Tibial artery (tissue), 4 donors: ENCODE measurements around the gene DPP8.

Experiments
- DNase-seq, 2 donors: peaks; one replicate each; pipeline ENCODE4 v3.0.0-alpha.2; 2019
- H3K27ac ChIP-seq, 2 donors: fragments of 200-600 bp; sonication (generic) in 1 of 2; 1 replicate in 1 of 2; 2 replicates in 1 of 2; pipeline ENCODE4 v1.5.1; 2018 to 2019; ENCODE audit warnings: mild to moderate bottlenecking in 1 of 2
- H3K27me3 ChIP-seq, 2 donors: fragments of 200-600 bp; sonication (generic) in 1 of 2; one replicate each; pipeline versions ENCODE4 v1.5.1 to v1.6.0; 2016 to 2019
- H3K36me3 ChIP-seq, 3 donors: fragments of 200-600 bp; sonication (generic) in 2 of 3; one replicate each; pipeline ENCODE4 v1.5.1; 2016 to 2019; ENCODE audit warnings: mild to moderate bottlenecking in 2 of 3
- H3K4me1 ChIP-seq, 4 donors: fragments of 200-600 bp; sonication (generic) in 2 of 4; 1 replicate in 3 of 4; 2 replicates in 1 of 4; pipeline ENCODE4 v1.5.1; 2016 to 2019
- H3K4me3 ChIP-seq, 2 donors: fragments of 200-600 bp; sonication (generic) in 1 of 2; 1 replicate in 1 of 2; 2 replicates in 1 of 2; pipeline ENCODE4 v1.5.1; 2018 to 2019; ENCODE audit warnings: mild to moderate bottlenecking in 2 of 2
- H3K9me3 ChIP-seq, 3 donors: fragments of 200-600 bp; sonication (generic) in 1 of 3; one replicate each; pipeline ENCODE4 v1.5.1; 2016 to 2019
- CTCF ChIP-seq, 2 experiments: fragments of 200-600 bp in 1 of 2; fragments of 450-650 bp in 1 of 2; IDR thresholded peaks; one replicate each; pipeline ENCODE4 v1.5.1; 2017 to 2019; ENCODE audit warnings: antibody characterized with exemption in 2 of 2, mild to moderate bottlenecking in 1 of 2, moderate library complexity in 1 of 2
- intact Hi-C: fragments of 100-400 bp; cut with DNase I; formaldehyde crosslinking; loops from one replicate; pipeline ENCODE4 v1.15.0; 2023; ENCODE audit warnings: low total_unique reads

The DPP8 gene

GRCh38 chr15:65396965-65397317, 120.5 kb downstream of the DPP8 start:
- Histone ChIP-seq H3K27ac (no peak overlapping the region), H3K9me3 (no peaks in the 10 kb centered on the region), H3K4me1 (peaks cover 0 to 14% (median 5%) of the 10 kb centered on the region in 4 donors), H3K36me3 (no peaks in the 10 kb centered on the region), H3K27me3 (peaks cover 0 to 52% of the 10 kb centered on the region in 2 donors), H3K4me3 (no peak overlapping the region)
- no peak for TF ChIP-seq CTCF (IDR thresholded peaks at IDR 0.05)
- intact Hi-C loops = no loop called here
- DNase-seq = no peak

GRCh38 chr15:65396283-65396964, 121.1 kb downstream of the DPP8 start:
- no peak overlapping the region for H3K27ac ChIP-seq
- peaks cover 0 to 53% of the 10 kb centered on the region in 2 donors for H3K27me3 ChIP-seq
- no peak for TF ChIP-seq CTCF (IDR thresholded peaks at IDR 0.05)
- no peaks in the 10 kb centered on the region for H3K36me3 ChIP-seq
- no peak for DNase-seq
- H3K9me3 ChIP-seq = no peaks in the 10 kb centered on the region
- peaks cover 0 to 14% (median 5%) of the 10 kb centered on the region in 4 donors for H3K4me1 ChIP-seq
- intact Hi-C loops = no loop called here
- no peak overlapping the region for H3K4me3 ChIP-seq

- intact Hi-C loops = no loop called here
- peaks cover 0 to 14% (median 5%) of the 10 kb centered on the region in 4 donors for H3K4me1 ChIP-seq
- H3K9me3 ChIP-seq = no peaks in the 10 kb centered on the region
- no peak for TF ChIP-seq CTCF (IDR thresholded peaks at IDR 0.05)
- peaks cover 0 to 48% of the 10 kb centered on the region in 2 donors for H3K27me3 ChIP-seq
- no peaks in the 10 kb centered on the region for H3K36me3 ChIP-seq
- no peak overlapping the region for H3K4me3 ChIP-seq
- DNase-seq = no peak
- H3K27ac ChIP-seq = no peak overlapping the region
Observed at GRCh38 chr15:65395567-65396202, 121.8 kb downstream of the DPP8 start.

GRCh38 chr15:65394936-65395335, 122.6 kb downstream of the DPP8 start:
- TF ChIP-seq CTCF (IDR thresholded peaks at IDR 0.05) = no peak
- intact Hi-C loops = no loop called here
- Histone ChIP-seq H3K36me3 (no peaks in the 10 kb centered on the region), H3K27me3 (peaks cover 0 to 47% of the 10 kb centered on the region in 2 donors), H3K27ac (no peak overlapping the region), H3K9me3 (no peaks in the 10 kb centered on the region), H3K4me1 (peaks cover 0 to 14% (median 5%) of the 10 kb centered on the region in 4 donors), H3K4me3 (no peak overlapping the region)
- DNase-seq = no peak

- intact Hi-C loops = no loop called here
- DNase-seq = no peak
- no peak for TF ChIP-seq CTCF (IDR thresholded peaks at IDR 0.05)
- no peak overlapping the region for H3K4me3 ChIP-seq
- no peaks in the 10 kb centered on the region for H3K36me3 ChIP-seq
- H3K27ac ChIP-seq = no peak overlapping the region
- H3K4me1 ChIP-seq = peaks cover 0 to 14% (median 5%) of the 10 kb centered on the region in 4 donors
- peaks cover 0 to 47% of the 10 kb centered on the region in 2 donors for H3K27me3 ChIP-seq
- no peaks in the 10 kb centered on the region for H3K9me3 ChIP-seq
Observed at GRCh38 chr15:65394280-65394789, 123.2 kb downstream of the DPP8 start.
